ENCODE data around the gene TMTC2. TPM values are rescaled to one million over a fixed set of nuclear protein-coding genes. Genes with fewer than 3 reads are reported as not detected.

TMTC2 gene
- total RNA-seq, 1 donor from 2014 or later, result 3.6 TPM

- no peak for DNase-seq (ENCODE audit: low spot score)
- Mint-ChIP-seq H3K4me1 (ENCODE audit: unreplicated experiment) (no peaks in the 10 kb centered on the region), H3K27me3 (ENCODE audit: unreplicated experiment) (no peaks in the 10 kb centered on the region), H3K27ac (ENCODE audit: unreplicated experiment) (no peak overlapping the region), H3K36me3 (ENCODE audit: low read depth, unreplicated experiment) (no peaks in the 10 kb centered on the region), H3K9me3 (ENCODE audit: unreplicated experiment) (no peaks in the 10 kb centered on the region), H3K4me3 (ENCODE audit: unreplicated experiment) (no peak overlapping the region)
- no peak for TF ChIP-seq CTCF (IDR thresholded peaks at IDR 0.05; ENCODE audit: unreplicated experiment)
Measured at GRCh38 chr12:83082690-83083276, 396.1 kb downstream of the TMTC2 start.

DNA sequence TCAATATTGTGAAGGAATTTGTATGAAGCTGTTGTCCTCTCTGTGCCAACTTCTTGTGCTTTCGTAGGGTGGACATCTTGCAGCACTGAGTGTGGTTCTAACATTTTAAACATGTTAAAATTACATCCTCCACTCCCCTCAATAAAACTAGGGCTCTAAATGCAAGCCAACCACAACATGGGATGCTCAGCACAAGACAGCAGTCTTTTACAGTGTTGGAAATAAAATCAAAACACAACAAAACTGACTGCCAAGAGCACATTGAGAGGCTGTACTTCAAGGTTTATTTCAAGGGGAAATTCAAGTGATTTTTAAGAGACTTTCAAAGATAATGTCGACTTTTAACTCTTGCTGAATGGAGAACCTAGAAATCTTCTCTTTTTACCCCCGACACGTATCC lies 396.9 kb downstream of the TMTC2 start:
- TF ChIP-seq CTCF (IDR thresholded peaks at IDR 0.05; ENCODE audit: unreplicated experiment), result no peak
- H3K9me3 Mint-ChIP-seq (ENCODE audit: unreplicated experiment), result no peaks in the 10 kb centered on the region
- H3K27ac Mint-ChIP-seq (ENCODE audit: unreplicated experiment), result no peak overlapping the region
- DNase-seq (ENCODE audit: low spot score), result no peak
- H3K4me1 Mint-ChIP-seq (ENCODE audit: unreplicated experiment), result no peaks in the 10 kb centered on the region
- no peak overlapping the region for H3K4me3 Mint-ChIP-seq (ENCODE audit: unreplicated experiment)
- no peaks in the 10 kb centered on the region for H3K36me3 Mint-ChIP-seq (ENCODE audit: low read depth, unreplicated experiment)
- no peaks in the 10 kb centered on the region for H3K27me3 Mint-ChIP-seq (ENCODE audit: unreplicated experiment)

- TF ChIP-seq CTCF (IDR thresholded peaks at IDR 0.05; ENCODE audit: unreplicated experiment), result no peak
- Mint-ChIP-seq H3K36me3 (ENCODE audit: low read depth, unreplicated experiment) (no peaks in the 10 kb centered on the region), H3K4me1 (ENCODE audit: unreplicated experiment) (no peaks in the 10 kb centered on the region), H3K27ac (ENCODE audit: unreplicated experiment) (no peak overlapping the region), H3K4me3 (ENCODE audit: unreplicated experiment) (no peak overlapping the region), H3K9me3 (ENCODE audit: unreplicated experiment) (no peaks in the 10 kb centered on the region), H3K27me3 (ENCODE audit: unreplicated experiment) (no peaks in the 10 kb centered on the region)
- DNase-seq (ENCODE audit: low spot score), result no peak
Measured at GRCh38 chr12:83084516-83085234, 398.0 kb downstream of the TMTC2 start.

DNA sequence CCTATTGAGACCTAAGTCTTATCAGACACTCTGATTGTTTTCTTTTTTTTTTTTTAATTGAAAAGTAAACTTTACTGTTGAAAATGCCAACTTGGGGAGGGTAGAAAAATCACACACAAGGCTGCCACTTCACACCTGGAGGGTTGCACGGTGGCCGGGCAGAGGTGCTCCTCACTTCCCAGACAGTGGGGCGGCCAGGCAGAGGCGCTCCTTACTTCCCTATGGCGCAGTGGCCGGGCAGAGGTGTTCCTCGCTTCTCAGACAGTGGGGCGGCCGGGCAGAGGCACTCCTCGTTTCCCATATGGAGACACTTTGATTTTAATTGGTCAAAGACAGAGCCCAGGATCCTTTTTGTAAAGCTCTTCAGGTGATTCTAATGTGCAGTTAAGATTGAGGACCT lies 399.3 kb downstream of the TMTC2 start:
- DNase-seq (ENCODE audit: low spot score), result no peak
- Mint-ChIP-seq H3K9me3 (ENCODE audit: unreplicated experiment) (no peaks in the 10 kb centered on the region), H3K27ac (ENCODE audit: unreplicated experiment) (no peak overlapping the region)

More for the DNA sequence above, 399.3 kb downstream of the TMTC2 start:
- H3K36me3 Mint-ChIP-seq (ENCODE audit: low read depth, unreplicated experiment), result no peaks in the 10 kb centered on the region
- no peaks in the 10 kb centered on the region for H3K4me1 Mint-ChIP-seq (ENCODE audit: unreplicated experiment)
- no peak for TF ChIP-seq CTCF (IDR thresholded peaks at IDR 0.05; ENCODE audit: unreplicated experiment)
- H3K27me3 Mint-ChIP-seq (ENCODE audit: unreplicated experiment), result no peaks in the 10 kb centered on the region
- H3K4me3 Mint-ChIP-seq (ENCODE audit: unreplicated experiment), result no peak overlapping the region
